ENCODE data around the gene INSC.

The INSC gene

DNA sequence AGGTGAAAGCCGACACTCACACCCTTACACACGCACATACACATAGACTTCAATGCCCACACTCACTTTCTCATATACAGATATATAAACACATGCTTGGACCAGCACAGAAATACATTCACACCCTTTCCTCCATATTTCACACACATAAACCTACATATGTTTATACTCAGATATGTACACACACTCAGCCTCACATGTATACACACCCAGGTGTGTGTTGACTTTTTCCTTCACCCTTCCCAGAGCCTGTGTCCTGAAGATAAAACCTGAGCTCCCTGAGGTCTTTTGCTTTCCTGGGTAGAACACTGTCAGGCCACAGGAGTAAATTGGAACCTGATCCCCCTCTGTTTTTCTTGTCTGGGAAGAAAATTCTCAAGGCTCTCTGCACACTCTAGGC is 62.8 kb downstream of the INSC start:
- Histone ChIP-seq H3K27me3 (ENCODE audit: insufficient read depth, low read length) (no peaks in the 10 kb centered on the region), H3K9ac (ENCODE audit: low read depth, low read length) (no peak overlapping the region), H3K4me3 (ENCODE audit: low read length) (no peak overlapping the region), H3K4me1 (ENCODE audit: insufficient read depth, low read length) (peaks cover 3% of the 10 kb centered on the region; the same call in 1 of the 2 replicates), H3K27ac (ENCODE audit: low read length) (no peak overlapping the region), H3K36me3 (ENCODE audit: insufficient read depth, low read depth, low read length) (no peaks in the 10 kb centered on the region), H3K9me3 (ENCODE audit: insufficient read depth, low read depth, low read length) (no peaks in the 10 kb centered on the region)

DNA sequence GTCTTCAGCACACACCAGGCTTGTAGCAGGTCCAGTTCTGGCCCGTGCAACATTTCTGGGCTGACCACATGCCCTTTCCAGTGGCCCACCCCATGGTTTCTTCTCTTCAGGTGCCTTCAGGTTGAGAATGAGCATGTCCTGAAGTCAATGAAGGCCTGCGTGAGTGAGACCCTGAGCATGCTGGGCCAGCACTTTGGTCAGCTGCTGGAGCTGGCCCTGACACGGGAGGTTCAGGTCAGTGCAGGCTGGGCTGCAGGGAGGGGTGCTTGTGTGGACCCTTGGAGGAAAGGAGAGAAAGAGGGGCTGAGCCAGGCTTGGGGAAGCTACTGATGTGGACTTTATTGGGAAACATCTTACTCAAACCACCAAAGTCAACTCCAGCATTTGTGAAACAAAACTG is 63.5 kb downstream of the INSC start:
- H3K36me3 ChIP-seq (ENCODE audit: insufficient read depth, low read depth, low read length), result no peaks in the 10 kb centered on the region
- no peak overlapping the region for H3K9ac ChIP-seq (ENCODE audit: low read depth, low read length)
- peaks cover 5% of the 10 kb centered on the region; the same call in 1 of the 2 replicates for H3K4me1 ChIP-seq (ENCODE audit: insufficient read depth, low read length)
- no peak overlapping the region for H3K27ac ChIP-seq (ENCODE audit: low read length)
- H3K27me3 ChIP-seq (ENCODE audit: insufficient read depth, low read length), result no peaks in the 10 kb centered on the region
- H3K9me3 ChIP-seq (ENCODE audit: insufficient read depth, low read depth, low read length), result no peaks in the 10 kb centered on the region
- H3K4me3 ChIP-seq (ENCODE audit: low read length), result no peak overlapping the region

DNA sequence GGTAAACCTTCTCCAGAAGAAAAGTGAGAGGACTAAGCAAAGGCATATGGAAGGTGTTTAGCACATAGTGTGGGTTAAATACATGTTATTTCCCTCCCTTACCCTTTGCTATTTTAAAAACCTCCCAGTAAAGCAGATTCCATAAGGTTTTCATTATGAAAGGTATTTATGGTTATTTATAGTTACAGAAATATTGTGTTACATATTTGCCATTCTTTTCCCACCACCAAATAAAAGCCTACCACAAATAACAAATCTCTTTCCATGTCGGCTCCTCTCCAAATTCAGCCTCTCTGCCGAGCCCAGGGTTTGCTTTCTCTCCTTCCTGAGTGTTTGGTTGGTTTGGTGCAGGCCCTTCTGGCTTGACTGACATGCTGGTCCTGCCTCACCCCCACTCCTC is 64.4 kb downstream of the INSC start:
- peaks cover 5% of the 10 kb centered on the region; the same call in 1 of the 2 replicates for H3K4me1 ChIP-seq (ENCODE audit: insufficient read depth, low read length)
- H3K9me3 ChIP-seq (ENCODE audit: insufficient read depth, low read depth, low read length), result no peaks in the 10 kb centered on the region
- H3K27me3 ChIP-seq (ENCODE audit: insufficient read depth, low read length), result no peaks in the 10 kb centered on the region
- no peaks in the 10 kb centered on the region for H3K36me3 ChIP-seq (ENCODE audit: insufficient read depth, low read depth, low read length)
- no peak overlapping the region for H3K27ac ChIP-seq (ENCODE audit: low read length)
- no peak overlapping the region for H3K4me3 ChIP-seq (ENCODE audit: low read length)
- no peak overlapping the region for H3K9ac ChIP-seq (ENCODE audit: low read depth, low read length)

DNA sequence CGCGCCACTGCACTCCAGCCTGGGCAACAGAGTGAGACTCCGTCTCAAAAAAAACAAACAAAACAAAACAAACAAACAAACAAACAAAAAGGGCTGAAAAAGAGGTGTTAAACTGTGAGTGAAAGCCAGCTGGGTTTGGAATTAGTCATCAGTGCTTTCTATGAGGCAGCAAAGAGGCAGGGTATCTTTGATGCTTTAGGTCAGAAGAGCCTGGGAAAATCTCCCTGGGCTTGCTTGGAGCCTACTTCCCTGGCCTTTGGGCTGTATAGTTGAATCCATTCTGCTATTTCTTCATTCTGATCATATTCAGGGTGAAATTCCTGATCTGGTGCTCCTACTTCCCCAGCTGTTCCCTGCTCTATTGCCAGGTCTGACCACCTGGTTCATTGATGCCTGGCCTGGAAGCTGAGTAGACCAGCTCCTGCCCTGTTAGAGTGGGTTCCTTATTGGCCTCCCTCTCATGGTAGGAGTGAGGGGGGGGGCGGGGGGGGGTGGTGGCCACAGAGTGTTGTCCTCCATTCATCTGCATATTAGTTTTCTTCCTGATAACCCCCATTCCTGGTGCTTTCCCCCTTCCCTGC is 65.6 kb downstream of the INSC start:
- Histone ChIP-seq H3K27ac (ENCODE audit: low read length) (no peak overlapping the region), H3K36me3 (ENCODE audit: insufficient read depth, low read depth, low read length) (no peaks in the 10 kb centered on the region), H3K4me3 (ENCODE audit: low read length) (no peak overlapping the region), H3K9ac (ENCODE audit: low read depth, low read length) (no peak overlapping the region), H3K9me3 (ENCODE audit: insufficient read depth, low read depth, low read length) (no peaks in the 10 kb centered on the region), H3K4me1 (ENCODE audit: insufficient read depth, low read length) (peaks cover 5% of the 10 kb centered on the region; the same call in 1 of the 2 replicates), H3K27me3 (ENCODE audit: insufficient read depth, low read length) (no peaks in the 10 kb centered on the region)

DNA sequence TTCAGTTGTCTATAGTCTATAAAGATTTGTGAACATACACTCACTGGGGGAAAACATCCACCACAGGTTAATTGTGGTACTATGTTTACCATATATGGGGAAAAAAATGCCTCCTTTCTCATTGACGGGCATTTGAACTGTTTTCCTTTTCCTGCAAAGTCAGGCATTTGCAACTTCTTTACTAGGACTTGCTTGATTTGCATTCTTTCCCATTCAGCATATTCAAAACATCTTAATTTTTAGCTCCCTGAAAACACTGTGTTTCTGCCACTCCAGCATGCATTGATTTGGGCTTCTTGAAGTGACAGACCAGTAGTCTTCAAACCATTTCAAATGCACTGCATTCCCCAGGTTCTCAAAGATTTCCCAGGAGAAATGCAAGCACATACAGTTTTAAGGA is 67.6 kb downstream of the INSC start:
- Histone ChIP-seq H3K9ac (ENCODE audit: low read depth, low read length) (no peak overlapping the region), H3K27ac (ENCODE audit: low read length) (no peak overlapping the region), H3K9me3 (ENCODE audit: insufficient read depth, low read depth, low read length) (no peaks in the 10 kb centered on the region), H3K4me3 (ENCODE audit: low read length) (no peak overlapping the region), H3K4me1 (ENCODE audit: insufficient read depth, low read length) (peaks cover 13% of the 10 kb centered on the region; the same call in 1 of the 2 replicates), H3K27me3 (ENCODE audit: insufficient read depth, low read length) (no peaks in the 10 kb centered on the region), H3K36me3 (ENCODE audit: insufficient read depth, low read depth, low read length) (no peaks in the 10 kb centered on the region)

DNA sequence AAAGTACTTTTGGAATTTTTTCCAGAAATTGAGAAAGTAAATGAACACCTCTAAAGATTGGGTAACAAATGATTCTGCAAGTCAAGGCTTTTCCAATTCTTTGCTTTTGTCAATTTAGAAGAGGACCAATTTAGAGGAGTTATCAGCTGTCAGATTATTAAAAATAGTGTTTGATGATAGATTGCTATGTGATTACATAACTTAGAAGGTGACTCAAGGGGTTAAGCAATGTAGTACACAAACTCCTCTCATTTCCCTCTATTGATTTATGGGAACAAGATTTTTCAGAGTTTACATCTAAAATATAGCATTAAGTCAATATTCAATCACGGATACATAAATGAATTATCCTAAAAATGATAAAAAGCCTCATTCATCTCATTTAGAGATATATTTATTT is 70.3 kb downstream of the INSC start:
- peaks cover 13% of the 10 kb centered on the region; the same call in 1 of the 2 replicates for H3K4me1 ChIP-seq (ENCODE audit: insufficient read depth, low read length)
- H3K27ac ChIP-seq (ENCODE audit: low read length), result no peak overlapping the region
- H3K36me3 ChIP-seq (ENCODE audit: insufficient read depth, low read depth, low read length), result no peaks in the 10 kb centered on the region
- no peaks in the 10 kb centered on the region for H3K9me3 ChIP-seq (ENCODE audit: insufficient read depth, low read depth, low read length)
- no peak overlapping the region for H3K9ac ChIP-seq (ENCODE audit: low read depth, low read length)
- H3K4me3 ChIP-seq (ENCODE audit: low read length), result no peak overlapping the region
- H3K27me3 ChIP-seq (ENCODE audit: insufficient read depth, low read length), result no peaks in the 10 kb centered on the region

DNA sequence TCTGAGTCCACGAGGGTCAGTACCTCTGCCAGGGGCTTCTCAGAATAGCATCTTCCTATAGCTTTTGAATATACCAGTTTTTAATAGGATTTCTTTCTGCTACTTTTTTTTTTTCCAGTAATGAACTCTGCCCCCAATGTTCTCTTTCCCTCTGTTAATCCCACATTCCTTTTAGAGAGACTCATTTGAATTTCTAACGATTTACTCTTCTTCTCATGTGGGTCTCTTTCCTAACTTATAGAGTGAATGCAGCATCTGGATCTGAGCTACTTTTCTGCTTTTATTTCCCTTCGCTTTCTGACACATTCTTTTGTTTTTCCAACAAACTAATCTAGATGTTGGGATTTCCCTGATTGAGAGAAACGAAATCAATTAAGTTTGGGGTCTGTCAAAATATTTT is 71.4 kb downstream of the INSC start:
- H3K4me3 ChIP-seq (ENCODE audit: low read length), result no peak overlapping the region
- no peaks in the 10 kb centered on the region for H3K27me3 ChIP-seq (ENCODE audit: insufficient read depth, low read length)
- peaks cover 13% of the 10 kb centered on the region; the same call in 1 of the 2 replicates for H3K4me1 ChIP-seq (ENCODE audit: insufficient read depth, low read length)
- H3K36me3 ChIP-seq (ENCODE audit: insufficient read depth, low read depth, low read length), result no peaks in the 10 kb centered on the region
- no peak overlapping the region for H3K27ac ChIP-seq (ENCODE audit: low read length)
- no peak overlapping the region for H3K9ac ChIP-seq (ENCODE audit: low read depth, low read length)
- no peaks in the 10 kb centered on the region for H3K9me3 ChIP-seq (ENCODE audit: insufficient read depth, low read depth, low read length)

DNA sequence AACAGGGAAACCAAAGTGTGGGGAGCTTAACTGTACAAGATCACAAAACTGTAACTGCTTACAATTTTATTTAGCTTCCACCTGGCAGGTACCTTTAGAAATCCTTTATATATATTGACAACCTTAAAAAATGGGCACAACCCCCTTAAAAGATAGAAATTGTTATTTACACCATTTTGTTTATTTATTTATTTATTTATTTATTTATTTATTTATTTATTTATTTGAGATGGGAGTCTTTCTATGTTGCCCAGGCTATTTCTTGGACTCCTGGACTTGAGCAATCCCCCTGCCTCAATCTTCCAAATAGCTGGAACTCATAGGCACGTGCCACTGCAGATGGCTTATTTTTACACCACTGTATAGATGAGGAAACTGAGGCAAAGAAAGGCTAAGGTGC is 74.5 kb downstream of the INSC start:
- H3K4me1 ChIP-seq (ENCODE audit: insufficient read depth, low read length), result peaks cover 8% of the 10 kb centered on the region; the same call in 1 of the 2 replicates
- no peak overlapping the region for H3K9ac ChIP-seq (ENCODE audit: low read depth, low read length)
- no peaks in the 10 kb centered on the region for H3K27me3 ChIP-seq (ENCODE audit: insufficient read depth, low read length)
- H3K27ac ChIP-seq (ENCODE audit: low read length), result no peak overlapping the region
- no peaks in the 10 kb centered on the region for H3K9me3 ChIP-seq (ENCODE audit: insufficient read depth, low read depth, low read length)
- H3K4me3 ChIP-seq (ENCODE audit: low read length), result no peak overlapping the region
- H3K36me3 ChIP-seq (ENCODE audit: insufficient read depth, low read depth, low read length), result no peaks in the 10 kb centered on the region

DNA sequence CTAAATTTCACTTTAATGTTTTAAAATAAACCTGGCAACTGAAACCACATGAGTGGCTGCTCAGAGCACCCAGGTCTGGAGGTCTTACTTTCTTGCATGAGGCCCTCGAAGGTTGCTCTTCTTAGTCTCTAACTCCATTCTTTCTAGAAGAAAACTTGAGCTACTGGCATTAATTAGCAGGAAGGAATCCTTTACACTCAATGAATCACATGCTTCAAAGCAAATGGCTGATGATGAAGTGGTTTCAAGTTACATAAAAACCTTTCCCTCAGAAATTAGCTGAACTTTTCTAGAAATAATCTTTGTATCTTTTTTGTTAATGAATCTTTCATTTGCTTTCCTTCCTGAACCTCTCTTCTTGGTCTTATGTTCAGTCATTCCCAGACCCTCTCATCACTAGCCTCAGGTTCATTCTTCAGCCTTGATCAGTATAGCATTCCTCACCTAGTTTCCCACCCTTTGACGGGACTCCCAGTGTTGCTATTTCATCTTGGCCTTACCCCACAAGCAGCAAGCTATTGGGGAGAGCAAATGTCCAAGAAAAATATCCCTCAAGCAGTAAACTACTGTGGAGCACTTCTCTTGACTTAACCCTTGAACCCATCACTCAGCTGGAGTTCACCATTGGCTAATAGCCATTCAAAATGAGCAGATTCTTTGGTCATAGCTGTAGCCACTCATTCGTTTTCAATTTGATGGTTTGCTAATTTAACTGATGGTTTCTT is 75.1 kb downstream of the INSC start:
- Histone ChIP-seq H3K36me3 (ENCODE audit: insufficient read depth, low read depth, low read length) (no peaks in the 10 kb centered on the region), H3K27me3 (ENCODE audit: insufficient read depth, low read length) (no peaks in the 10 kb centered on the region), H3K4me3 (ENCODE audit: low read length) (no peak overlapping the region), H3K4me1 (ENCODE audit: insufficient read depth, low read length) (peaks cover 8% of the 10 kb centered on the region; the same call in 1 of the 2 replicates), H3K9ac (ENCODE audit: low read depth, low read length) (no peak overlapping the region), H3K27ac (ENCODE audit: low read length) (no peak overlapping the region), H3K9me3 (ENCODE audit: insufficient read depth, low read depth, low read length) (no peaks in the 10 kb centered on the region)

DNA sequence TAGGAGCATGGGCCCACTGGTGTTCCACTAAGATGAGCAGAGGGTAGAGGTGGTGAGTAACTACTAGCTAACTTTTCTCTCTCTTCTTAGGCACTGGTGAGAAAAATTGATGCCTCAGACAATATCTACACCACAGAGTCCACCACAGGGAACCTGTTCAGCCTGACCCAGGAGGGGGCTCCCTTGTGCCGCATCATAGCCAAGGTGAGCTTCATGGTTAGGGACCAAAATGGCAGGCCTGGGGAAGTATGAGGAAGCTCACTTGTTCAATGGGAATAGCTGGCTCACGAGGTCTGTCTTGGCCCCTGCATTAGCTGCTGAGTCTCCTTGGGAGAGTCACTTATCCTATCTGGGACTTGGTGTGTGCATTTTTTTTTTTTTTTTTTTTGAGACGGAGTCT is 75.9 kb downstream of the INSC start:
- Histone ChIP-seq H3K4me1 (ENCODE audit: insufficient read depth, low read length) (peaks cover 8% of the 10 kb centered on the region; the same call in 1 of the 2 replicates), H3K27me3 (ENCODE audit: insufficient read depth, low read length) (no peaks in the 10 kb centered on the region), H3K36me3 (ENCODE audit: insufficient read depth, low read depth, low read length) (no peaks in the 10 kb centered on the region), H3K4me3 (ENCODE audit: low read length) (no peak overlapping the region), H3K27ac (ENCODE audit: low read length) (no peak overlapping the region), H3K9me3 (ENCODE audit: insufficient read depth, low read depth, low read length) (no peaks in the 10 kb centered on the region), H3K9ac (ENCODE audit: low read depth, low read length) (no peak overlapping the region)

DNA sequence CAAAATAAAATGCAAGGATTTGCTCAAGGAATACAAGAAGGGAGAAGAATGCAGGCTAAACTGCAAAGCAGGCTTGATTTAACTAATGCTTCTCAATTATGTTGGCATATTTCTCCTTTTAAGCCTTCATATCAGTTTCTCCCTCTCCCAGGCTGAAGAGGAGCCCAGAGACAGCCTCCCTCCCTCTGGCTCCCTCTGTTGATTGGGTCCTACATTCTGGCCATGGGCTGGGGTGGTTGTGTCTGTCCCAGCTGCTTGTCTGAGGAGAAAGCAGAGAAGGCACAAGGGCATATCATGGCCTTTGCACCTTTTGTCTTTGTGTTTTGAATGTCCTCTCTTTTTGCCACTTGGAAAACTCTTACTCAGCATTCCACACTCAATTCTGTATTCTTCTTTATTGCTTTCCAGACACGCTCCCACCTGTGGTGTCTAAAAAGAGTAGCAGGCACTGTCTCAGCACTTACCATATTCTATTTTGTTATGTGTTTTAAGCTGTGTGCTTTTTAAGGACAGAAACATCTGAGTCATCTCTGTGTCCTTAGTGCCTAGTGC is 77.4 kb downstream of the INSC start:
- H3K9ac ChIP-seq (ENCODE audit: low read depth, low read length), result no peak overlapping the region
- no peak overlapping the region for H3K27ac ChIP-seq (ENCODE audit: low read length)
- no peaks in the 10 kb centered on the region for H3K27me3 ChIP-seq (ENCODE audit: insufficient read depth, low read length)
- H3K9me3 ChIP-seq (ENCODE audit: insufficient read depth, low read depth, low read length), result no peaks in the 10 kb centered on the region
- no peaks in the 10 kb centered on the region for H3K4me1 ChIP-seq (ENCODE audit: insufficient read depth, low read length)
- no peak overlapping the region for H3K4me3 ChIP-seq (ENCODE audit: low read length)
- no peaks in the 10 kb centered on the region for H3K36me3 ChIP-seq (ENCODE audit: insufficient read depth, low read depth, low read length)
